ENCODE results near the gene PLA2G5.

The PLA2G5 gene

DNA sequence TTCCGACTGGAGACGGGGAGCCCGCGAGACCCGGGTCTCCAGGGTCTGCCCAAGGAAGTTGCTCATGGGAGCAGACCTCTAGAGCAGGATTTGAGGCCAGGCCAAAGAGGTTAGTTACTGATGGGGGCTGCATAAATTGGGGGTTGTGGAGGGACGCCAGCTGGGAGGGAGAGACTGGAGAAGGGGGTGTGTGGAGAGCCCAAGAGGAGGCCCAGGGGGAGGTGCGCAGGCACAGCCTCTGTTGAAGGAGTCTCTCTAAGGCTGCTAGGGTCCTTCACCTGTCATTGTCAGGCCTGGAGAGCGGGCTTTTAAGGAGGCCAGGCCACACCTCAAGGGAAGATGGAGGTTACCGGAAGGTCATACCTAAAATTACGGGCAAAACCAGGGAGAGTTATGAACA, 363 bp downstream of the PLA2G5 start:
- DNase-seq = no peak

GRCh38 chr1:20071416-20071815, 1.4 kb downstream of the PLA2G5 start:
- no peak for DNase-seq

- DNase-seq = no peak
Observed at GRCh38 chr1:20072771-20073170, 2.8 kb downstream of the PLA2G5 start.

DNA sequence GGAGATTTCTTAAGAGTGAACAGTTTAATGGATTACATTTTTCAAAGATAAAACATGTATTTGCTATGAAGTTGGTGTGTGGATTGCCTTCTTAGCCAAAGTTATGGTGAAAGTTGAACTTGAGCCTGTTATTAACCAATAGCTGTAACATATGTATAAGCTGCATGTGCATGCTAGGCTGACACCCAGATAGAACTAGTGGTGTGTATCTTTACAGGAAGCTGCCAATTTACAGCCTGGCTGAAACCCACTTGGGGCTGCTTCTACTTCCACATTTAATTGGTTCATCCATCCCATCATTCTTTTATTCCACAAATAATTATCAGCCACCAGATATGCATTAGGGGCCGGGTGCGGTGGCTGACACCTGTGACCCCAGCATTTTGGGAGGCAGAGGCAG, 3.3 kb downstream of the PLA2G5 start:
- DNase-seq = no peak

DNA sequence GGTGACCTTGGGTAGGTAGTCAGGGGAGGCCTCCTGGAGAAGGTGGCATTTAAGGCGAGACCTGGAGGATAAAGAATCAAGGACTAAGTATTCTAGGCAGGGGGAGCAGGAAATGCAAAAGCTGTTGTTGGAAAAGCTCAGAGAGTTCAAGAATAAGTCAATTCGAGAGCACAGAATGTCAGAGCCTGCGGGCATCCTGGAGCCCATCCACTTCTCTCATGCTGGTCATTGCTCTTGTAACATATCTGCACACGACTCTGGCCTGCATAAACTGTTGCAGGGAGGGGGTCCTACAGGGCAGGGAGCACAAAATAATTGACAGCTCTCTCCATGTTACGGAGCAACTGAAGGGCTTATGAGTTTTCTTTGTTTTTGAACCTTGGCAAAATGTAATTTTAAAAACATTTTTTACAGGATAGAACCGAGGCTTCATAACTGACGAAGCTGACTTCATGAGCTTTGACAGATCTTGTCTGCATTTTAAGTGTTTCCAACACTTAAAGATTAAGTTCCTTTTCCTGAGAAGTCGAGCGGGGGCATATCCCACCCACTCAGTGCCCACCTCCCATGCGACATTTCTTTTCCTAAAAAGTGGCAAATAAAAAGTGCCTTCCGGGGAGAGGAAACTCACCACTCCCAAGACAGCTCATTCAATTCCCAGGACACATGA, 4.2 kb downstream of the PLA2G5 start:
- no peak for DNase-seq

GRCh38 chr1:20074725-20075171, 4.8 kb downstream of the PLA2G5 start:
- DNase-seq = no peak

DNA sequence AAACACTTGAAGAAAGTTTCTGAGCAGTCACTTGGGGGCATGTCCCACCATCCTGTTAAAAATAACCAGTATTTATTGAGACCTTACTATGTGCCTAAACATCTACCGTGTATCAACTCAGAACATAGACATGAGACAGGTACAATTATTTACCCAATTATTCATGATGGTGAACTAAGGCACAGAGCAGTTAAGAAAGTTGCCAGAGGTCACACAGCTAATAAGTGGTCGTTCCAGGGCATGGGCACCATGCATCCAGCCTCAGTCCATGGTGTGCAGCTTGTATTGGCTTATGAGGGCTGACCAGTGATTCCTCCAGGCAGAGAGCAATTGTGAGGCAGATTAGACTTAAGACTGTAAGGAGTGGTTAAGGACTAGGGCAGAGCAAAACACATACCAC, 5.4 kb downstream of the PLA2G5 start:
- no peak for DNase-seq

- DNase-seq = no peak
Observed at GRCh38 chr1:20076223-20076622, 6.2 kb downstream of the PLA2G5 start.

GRCh38 chr1:20076710-20077461, 6.9 kb downstream of the PLA2G5 start:
- DNase-seq = no peak

- no peak for DNase-seq
Observed at GRCh38 chr1:20078171-20078651, 8.2 kb downstream of the PLA2G5 start.

- DNase-seq = no peak
Observed at GRCh38 chr1:20078711-20079110, 8.7 kb downstream of the PLA2G5 start.

DNA sequence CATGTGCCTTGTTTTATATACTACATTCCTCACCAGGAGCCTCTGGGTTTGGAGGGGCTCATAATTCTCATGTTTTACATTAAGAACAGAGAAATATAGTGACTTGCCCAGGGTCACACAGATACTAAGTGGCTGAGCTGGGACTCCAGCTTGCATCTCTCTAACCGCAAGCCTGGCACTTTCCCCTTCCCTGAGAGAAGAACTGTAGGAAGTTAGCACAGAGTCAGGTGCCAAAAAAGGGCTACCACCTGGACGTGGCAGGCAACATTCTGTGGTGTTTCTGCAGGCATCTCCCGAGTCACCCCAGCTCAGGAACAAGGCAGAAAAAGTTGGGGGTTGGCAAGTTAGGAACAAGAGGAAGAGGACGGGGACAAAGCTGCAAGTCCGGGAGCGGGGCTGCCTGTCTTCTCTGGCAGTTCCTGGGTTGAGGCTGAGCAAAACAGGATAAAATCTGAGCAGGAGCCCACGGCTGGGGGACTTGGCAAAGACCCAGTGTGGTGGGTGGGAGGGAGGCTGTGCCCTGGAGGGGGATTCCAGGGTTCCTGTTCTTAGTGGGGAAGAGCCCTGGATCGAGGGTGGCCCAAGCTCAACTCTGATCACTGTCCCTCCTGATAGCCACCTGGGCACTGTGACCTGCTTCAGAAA, 9.8 kb downstream of the PLA2G5 start:
- no peak for DNase-seq

DNA sequence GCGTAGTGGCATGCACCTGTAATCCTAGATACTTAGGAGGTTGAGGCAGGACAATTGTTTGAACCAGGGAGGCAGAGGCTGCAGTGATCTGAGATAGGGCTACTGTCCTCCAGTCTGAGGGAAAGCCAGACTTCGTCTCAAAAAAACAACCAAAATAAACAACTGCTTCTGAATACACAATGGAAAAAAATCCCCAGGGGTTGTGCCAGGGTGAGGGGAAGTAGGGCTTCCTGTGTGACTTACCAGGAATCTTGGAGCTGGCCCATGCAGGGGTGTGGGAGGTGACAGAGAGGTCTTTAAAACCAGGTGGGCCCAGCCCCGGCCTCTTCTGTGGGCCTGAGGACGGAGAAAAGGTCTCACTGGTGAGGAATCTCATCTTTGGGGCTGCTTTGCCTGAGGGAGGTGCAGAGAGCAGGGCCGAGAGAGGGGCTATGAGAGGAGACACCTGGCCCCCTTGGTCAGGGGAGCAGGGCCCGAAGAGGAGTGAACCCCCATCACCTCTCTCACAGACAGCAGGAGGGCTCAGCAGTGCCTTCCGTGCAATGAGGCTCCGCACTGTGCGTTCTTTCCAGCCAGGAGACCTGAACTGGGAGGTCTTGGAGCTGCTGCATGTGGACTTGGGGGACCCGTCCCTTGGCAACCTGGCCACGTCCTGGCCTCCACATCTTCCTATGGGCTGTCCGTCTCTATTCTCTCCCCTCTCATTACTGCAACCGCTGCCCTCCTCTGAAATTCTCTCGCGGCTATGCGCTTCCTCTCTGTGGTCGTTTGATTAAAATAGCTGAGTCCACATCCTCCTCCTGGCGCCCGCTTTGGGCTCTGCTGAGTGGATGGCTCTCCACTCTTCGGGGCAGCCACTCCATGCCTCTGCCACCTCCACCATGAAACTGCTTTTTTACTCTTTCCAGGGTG, 10.7 kb downstream of the PLA2G5 start:
- DNase-seq = no peak

- DNase-seq = no peak
Observed at GRCh38 chr1:20081353-20081810, 11.4 kb downstream of the PLA2G5 start.

- no peak for DNase-seq
Observed at GRCh38 chr1:20082772-20083171, 12.8 kb downstream of the PLA2G5 start.

GRCh38 chr1:20083178-20083944, 13.4 kb downstream of the PLA2G5 start:
- DNase-seq = no peak

DNA sequence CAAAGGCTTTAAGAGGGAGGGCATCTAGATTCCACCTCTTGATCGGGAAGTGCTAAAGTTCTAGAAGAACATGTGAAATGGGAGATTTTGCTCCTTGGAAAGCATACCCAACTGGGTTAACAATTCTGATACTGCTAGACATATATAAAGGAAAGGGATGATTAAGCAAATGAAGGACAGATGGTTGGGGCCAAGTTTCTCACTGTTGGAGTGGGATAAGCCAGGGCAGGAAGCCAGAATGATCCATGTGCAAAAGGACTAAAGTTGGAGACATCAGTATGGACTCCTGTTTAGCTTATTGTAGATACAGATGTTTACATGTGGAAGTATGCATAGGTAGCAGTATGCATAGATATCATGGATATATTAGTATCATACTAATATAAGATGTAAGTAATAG, 16.8 kb downstream of the PLA2G5 start:
- no peak for DNase-seq

DNA sequence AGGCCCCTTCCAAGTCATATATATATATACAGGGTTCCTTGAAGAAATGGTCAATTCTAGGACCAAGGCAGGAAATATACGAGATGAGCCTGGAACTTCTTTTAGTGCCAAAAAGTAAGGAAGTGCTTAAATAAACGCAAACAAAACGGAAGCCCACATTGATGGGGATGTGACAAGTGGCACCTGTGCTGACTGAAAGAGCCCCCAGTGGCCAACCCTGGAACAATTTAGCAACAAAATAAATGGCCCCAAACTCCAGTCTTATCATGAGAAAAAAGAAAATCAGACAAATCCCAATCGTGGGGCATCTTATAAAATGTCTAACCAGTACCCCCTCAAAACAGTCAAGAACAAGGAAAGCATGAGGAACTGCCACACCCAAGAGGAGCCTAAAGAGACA, 17.7 kb downstream of the PLA2G5 start:
- DNase-seq = no peak

DNA sequence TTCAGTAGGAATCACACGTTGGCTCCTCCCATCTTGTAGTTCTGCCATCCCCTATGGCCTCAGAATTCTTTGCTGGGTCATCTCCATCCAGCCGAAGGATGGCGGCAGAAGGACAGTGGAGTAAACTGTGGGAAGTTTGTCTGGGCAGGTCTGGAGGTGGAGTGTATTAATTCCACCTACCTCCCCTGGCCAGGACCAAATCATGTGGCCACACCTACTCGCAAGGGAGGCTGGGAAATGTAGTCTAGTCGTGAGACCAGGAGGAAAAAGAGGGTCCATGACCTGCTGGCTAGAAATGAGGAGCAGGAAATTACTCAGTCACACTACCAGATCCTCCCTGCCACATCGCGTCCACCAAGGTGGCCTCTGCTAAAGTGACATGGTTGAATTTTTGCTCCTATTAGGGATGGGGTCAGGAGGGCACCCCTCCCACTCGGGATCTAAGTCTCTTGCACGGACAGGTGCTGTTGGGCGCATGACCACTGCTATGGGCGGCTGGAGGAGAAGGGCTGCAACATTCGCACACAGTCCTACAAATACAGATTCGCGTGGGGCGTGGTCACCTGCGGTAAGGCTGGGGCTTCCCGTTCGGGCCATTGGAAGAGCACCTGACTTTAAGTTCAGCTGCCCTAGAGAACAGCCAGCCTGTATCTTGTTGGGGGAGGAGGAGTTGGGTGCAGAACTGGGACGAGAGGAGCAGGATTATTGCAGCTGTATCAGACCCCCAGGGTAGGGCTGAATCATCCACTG, 19.5 kb downstream of the PLA2G5 start:
- no peak for DNase-seq

GRCh38 chr1:20090119-20090518, 20.1 kb downstream of the PLA2G5 start:
- no peak for DNase-seq

DNA sequence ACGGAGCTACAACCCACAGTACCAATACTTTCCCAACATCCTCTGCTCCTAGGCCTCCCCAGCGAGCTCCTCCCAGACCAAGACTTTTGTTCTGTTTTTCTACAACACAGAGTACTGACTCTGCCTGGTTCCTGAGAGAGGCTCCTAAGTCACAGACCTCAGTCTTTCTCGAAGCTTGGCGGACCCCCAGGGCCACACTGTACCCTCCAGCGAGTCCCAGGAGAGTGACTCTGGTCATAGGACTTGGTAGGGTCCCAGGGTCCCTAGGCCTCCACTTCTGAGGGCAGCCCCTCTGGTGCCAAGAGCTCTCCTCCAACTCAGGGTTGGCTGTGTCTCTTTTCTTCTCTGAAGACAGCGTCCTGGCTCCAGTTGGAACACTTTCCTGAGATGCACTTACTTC, 20.6 kb downstream of the PLA2G5 start:
- no peak for DNase-seq
